HG03565 (cell line): ENCODE data around the gene HNF1A.
"Not testable (repeated sequence)": the region's sequence is repeated elsewhere in the genome, so short reads cannot be mapped to it uniquely, and the experiment has no call there.

Source experiments
- ATAC-seq: cut with Tn5 transposase; IDR thresholded peaks from one replicate; pipeline ENCODE4 v1.9.1; 2021; ENCODE audit warnings: mild to moderate bottlenecking, moderate library complexity; ENCODE audit not compliant: unreplicated experiment

The HNF1A gene

GRCh38 chr12:121038861-121039668 lies 60.7 kb downstream of the HNF1A start, which contains the start of gene OASL:
OASL (minus strand) TSS chr12:121039246; CDS start chr12:121038971, 275 bp downstream.
- ATAC-seq: no peak

- no peak for ATAC-seq
Measured at GRCh38 chr12:121043067-121043466, 64.7 kb downstream of the HNF1A start.

- not testable (repeated sequence) for ATAC-seq
Measured at GRCh38 chr12:121047400-121047799, 69.1 kb downstream of the HNF1A start.

- ATAC-seq: no peak
Measured at GRCh38 chr12:121048442-121048841, 70.1 kb downstream of the HNF1A start.

GRCh38 chr12:121050725-121051124 lies 72.4 kb downstream of the HNF1A start:
- ATAC-seq: no peak
